Neural progenitor cell (in vitro differentiated cells): ENCODE data around the gene HYCC1.

Source experiments
- CTCF ChIP-seq: fragments of 200-600 bp; sonication (generic); IDR thresholded peaks from 2 replicates; pipeline ENCODE4 v1.5.1; 2017; ENCODE audit warnings: antibody characterized with exemption, mild to moderate bottlenecking
- EZH2 ChIP-seq: fragments of 200-600 bp; sonication (generic); IDR thresholded peaks from 2 replicates; pipeline ENCODE4 v1.6.1; 2017; ENCODE audit warnings: antibody characterized with exemption, mild to moderate bottlenecking, moderate library complexity
- EZH2phosphoT487 ChIP-seq: fragments of 200-600 bp; sonication (generic); IDR thresholded peaks from 2 replicates; pipeline ENCODE4 v1.6.1; 2017; ENCODE audit warnings: antibody characterized with exemption

GRCh38 chr7:22969010-22969431 is 44.9 kb downstream of the HYCC1 start:
- TF ChIP-seq CTCF (no peak), EZH2 (no peak), EZH2phosphoT487 (no peak)
